T-helper 2 cell treated with Interferon-gamma antibody and Interleukin-4, amounts not matched to agents 100 ng/mL and 5 ng/mL, for 36 hours (primary cell): ENCODE results near the gene SSR1. TPM values are rescaled to one million over a fixed set of nuclear protein-coding genes. Genes with fewer than 3 reads are reported as not detected.
"Not testable (repeated sequence)": the region's sequence is repeated elsewhere in the genome, so short reads cannot be mapped to it uniquely, and the experiment has no call there.

Experiments used
- intact Hi-C: fragments of 100-400 bp; cut with micrococcal nuclease; formaldehyde crosslinking; loops from one replicate; pipeline ENCODE4 v1.15.1; 2023
- total RNA-seq: library from RNA; stranded (reverse); gene quantifications from 2 replicates; pipeline ENCODE4 v1.2.3, GENCODE V29; 2022

SSR1 gene
- total RNA-seq, 1 donor from 2014 or later: 210 TPM

- intact Hi-C loops: no loop called here
These were observed 30.7 kb downstream of the SSR1 start for GRCh38 chr6:7282097-7282906.

GRCh38 chr6:7276199-7276524 lies 36.8 kb downstream of the SSR1 start:
- intact Hi-C loops: loop anchor here (1.0 kb wide), 2 partner anchors 114 to 339 kb away; no protein-coding TSS in a partner anchor

- intact Hi-C loops: not testable (repeated sequence)
These were observed 38.5 kb downstream of the SSR1 start for GRCh38 chr6:7274525-7274924.

- intact Hi-C loops: no loop called here
These were observed 39.3 kb downstream of the SSR1 start for GRCh38 chr6:7273709-7274108.

- intact Hi-C loops: no loop called here
These were observed 41.8 kb downstream of the SSR1 start for GRCh38 chr6:7271205-7271534.

GRCh38 chr6:7270320-7271204 lies 42.4 kb downstream of the SSR1 start:
- intact Hi-C loops: no loop called here

- intact Hi-C loops: no loop called here
These were observed 43.2 kb downstream of the SSR1 start for GRCh38 chr6:7269816-7270215.

GRCh38 chr6:7268816-7269555 lies 44.0 kb downstream of the SSR1 start:
- intact Hi-C loops: no loop called here

GRCh38 chr6:7268362-7268761 lies 44.6 kb downstream of the SSR1 start:
- intact Hi-C loops: no loop called here

GRCh38 chr6:7267466-7268091 lies 45.4 kb downstream of the SSR1 start:
- intact Hi-C loops: no loop called here

GRCh38 chr6:7267071-7267465 lies 45.9 kb downstream of the SSR1 start:
- intact Hi-C loops: no loop called here

- intact Hi-C loops: not testable (repeated sequence)
These were observed 47.6 kb downstream of the SSR1 start for GRCh38 chr6:7265385-7265726.

- intact Hi-C loops: no loop called here
These were observed 48.2 kb downstream of the SSR1 start for GRCh38 chr6:7264686-7265384.

- intact Hi-C loops: no loop called here
These were observed 49.0 kb downstream of the SSR1 start for GRCh38 chr6:7264041-7264440.

- intact Hi-C loops: not testable (repeated sequence)
These were observed 49.5 kb downstream of the SSR1 start for GRCh38 chr6:7263519-7263805.

- intact Hi-C loops: no loop called here
These were observed 50.1 kb downstream of the SSR1 start for GRCh38 chr6:7262746-7263518.

GRCh38 chr6:7261852-7262461 lies 51.0 kb downstream of the SSR1 start:
- intact Hi-C loops: no loop called here

GRCh38 chr6:7261032-7261841 lies 51.8 kb downstream of the SSR1 start:
- intact Hi-C loops: no loop called here
